ENCODE data around the gene EXOSC10. TPM values are rescaled to one million over a fixed set of nuclear protein-coding genes. Genes with fewer than 3 reads are reported as not detected.
"Not testable (repeated sequence)": the region's sequence is repeated elsewhere in the genome, so short reads cannot be mapped to it uniquely, and the experiment has no call there.

The EXOSC10 gene
- total RNA-seq, 1 experiment from 2014 or later, result 72.0 TPM

- H3K27me3 ChIP-seq (ENCODE audit: low read length); H3K9me2 ChIP-seq (replicated peaks; ENCODE audit: insufficient read depth, low read length); H4K20me1 ChIP-seq (ENCODE audit: insufficient read depth, low read depth, low read length); H3K79me2 ChIP-seq (ENCODE audit: low read length); H2AFZ ChIP-seq (ENCODE audit: low read length); H3K9me3 ChIP-seq (ENCODE audit: low read length); H3K36me3 ChIP-seq (ENCODE audit: insufficient read depth, low read length); H3K9ac ChIP-seq (ENCODE audit: low read length); DNase-seq; H3K4me3 ChIP-seq (ENCODE audit: low read length); H3K4me2 ChIP-seq (ENCODE audit: low read depth, low read length, poor library complexity, severe bottlenecking); H3K27ac ChIP-seq (ENCODE audit: low read length): not testable (repeated sequence)
- H3K4me1 ChIP-seq (ENCODE audit: low read length), result peaks cover 23% of the 10 kb centered on the region
Observed at GRCh38 chr1:11051121-11051520, 48.5 kb downstream of the EXOSC10 start.

DNA sequence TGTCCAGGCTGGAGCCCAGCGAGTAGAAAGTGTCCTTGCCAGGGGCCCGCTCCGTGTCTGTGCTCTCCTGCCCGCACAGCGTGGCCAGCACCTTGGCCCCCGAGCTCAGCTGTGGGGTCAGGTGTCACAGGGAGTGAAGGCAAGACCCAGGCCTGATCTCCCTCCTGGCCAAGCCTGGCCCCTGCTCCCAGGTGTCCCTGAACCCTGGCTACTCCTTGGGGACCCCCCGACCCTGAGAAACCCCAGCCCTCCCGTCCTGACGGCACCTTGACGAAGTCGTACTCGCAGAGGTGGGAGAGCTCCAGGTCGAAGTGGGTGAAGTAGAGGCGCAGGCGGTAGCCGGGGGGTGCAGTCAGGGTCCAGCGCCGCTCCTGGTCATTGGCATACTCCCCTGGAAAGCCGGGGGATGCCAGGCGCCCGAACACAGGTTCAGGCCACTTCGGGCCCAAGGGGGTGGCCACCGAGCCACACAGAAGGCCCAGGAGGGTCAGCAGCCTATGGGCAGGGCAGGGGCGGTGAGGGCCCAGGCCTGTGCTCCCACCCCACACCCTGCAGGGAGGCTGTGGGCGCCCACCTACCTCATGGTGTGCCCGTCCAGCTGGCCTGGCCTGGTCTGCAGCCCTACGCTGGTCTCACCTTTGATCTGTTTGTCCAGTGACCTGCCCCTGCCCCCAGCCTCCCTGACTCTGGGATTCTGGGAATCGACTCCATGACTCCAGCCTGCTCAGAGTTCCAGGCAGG lies 52.9 kb downstream of the EXOSC10 start, which contains the start of gene MASP2:
TSS of gene MASP2 (minus strand) at position 615 of the 741 bp plus-strand sequence. CDS start at position 583, 32 bp downstream.
- no peak within 1 kb of the TSS for H2AFZ ChIP-seq (ENCODE audit: low read length)
- no peaks in the 10 kb centered on the region for H3K9me2 ChIP-seq (replicated peaks; ENCODE audit: insufficient read depth, low read length)
- no peaks in the 10 kb centered on the region for H3K79me2 ChIP-seq (ENCODE audit: low read length)
- H3K9me3 ChIP-seq (ENCODE audit: low read length), result no peaks in the 10 kb centered on the region
- no peak within 1 kb of the TSS for H3K4me3 ChIP-seq (ENCODE audit: low read length)
- H3K9ac ChIP-seq (ENCODE audit: low read length), result no peak within 1 kb of the TSS
- H3K27ac ChIP-seq (ENCODE audit: low read length), result no peak within 1 kb of the TSS
- no peaks in the 10 kb centered on the region; the same call in 1 of the 2 replicates for H3K4me1 ChIP-seq (ENCODE audit: low read length)
- H3K27me3 ChIP-seq (ENCODE audit: low read length), result no peaks in the 10 kb centered on the region
- H3K36me3 ChIP-seq (ENCODE audit: insufficient read depth, low read length), result no peaks in the 10 kb centered on the region
- H3K4me2 ChIP-seq (ENCODE audit: low read depth, low read length, poor library complexity, severe bottlenecking), result no peak within 1 kb of the TSS
- DNase-seq, result no peak
- H4K20me1 ChIP-seq (ENCODE audit: insufficient read depth, low read depth, low read length), result no peaks in the 10 kb centered on the region

GRCh38 chr1:11046270-11046566 lies 53.5 kb downstream of the EXOSC10 start:
- H2AFZ ChIP-seq (ENCODE audit: low read length), result no peak overlapping the region
- H4K20me1 ChIP-seq (ENCODE audit: insufficient read depth, low read depth, low read length), result no peaks in the 10 kb centered on the region
- no peak overlapping the region for H3K27ac ChIP-seq (ENCODE audit: low read length)
- H3K9ac ChIP-seq (ENCODE audit: low read length), result no peak overlapping the region
- H3K9me3 ChIP-seq (ENCODE audit: low read length), result no peaks in the 10 kb centered on the region
- no peaks in the 10 kb centered on the region for H3K27me3 ChIP-seq (ENCODE audit: low read length)
- no peak overlapping the region for H3K4me3 ChIP-seq (ENCODE audit: low read length)
- no peaks in the 10 kb centered on the region for H3K9me2 ChIP-seq (replicated peaks; ENCODE audit: insufficient read depth, low read length)
- H3K36me3 ChIP-seq (ENCODE audit: insufficient read depth, low read length), result no peaks in the 10 kb centered on the region
- H3K79me2 ChIP-seq (ENCODE audit: low read length), result no peaks in the 10 kb centered on the region
- H3K4me1 ChIP-seq (ENCODE audit: low read length), result no peaks in the 10 kb centered on the region
- no peak overlapping the region for H3K4me2 ChIP-seq (ENCODE audit: low read depth, low read length, poor library complexity, severe bottlenecking)
- no peak for DNase-seq

- no peaks in the 10 kb centered on the region for H3K79me2 ChIP-seq (ENCODE audit: low read length)
Observed at GRCh38 chr1:11045428-11046269, 54.0 kb downstream of the EXOSC10 start.

DNA sequence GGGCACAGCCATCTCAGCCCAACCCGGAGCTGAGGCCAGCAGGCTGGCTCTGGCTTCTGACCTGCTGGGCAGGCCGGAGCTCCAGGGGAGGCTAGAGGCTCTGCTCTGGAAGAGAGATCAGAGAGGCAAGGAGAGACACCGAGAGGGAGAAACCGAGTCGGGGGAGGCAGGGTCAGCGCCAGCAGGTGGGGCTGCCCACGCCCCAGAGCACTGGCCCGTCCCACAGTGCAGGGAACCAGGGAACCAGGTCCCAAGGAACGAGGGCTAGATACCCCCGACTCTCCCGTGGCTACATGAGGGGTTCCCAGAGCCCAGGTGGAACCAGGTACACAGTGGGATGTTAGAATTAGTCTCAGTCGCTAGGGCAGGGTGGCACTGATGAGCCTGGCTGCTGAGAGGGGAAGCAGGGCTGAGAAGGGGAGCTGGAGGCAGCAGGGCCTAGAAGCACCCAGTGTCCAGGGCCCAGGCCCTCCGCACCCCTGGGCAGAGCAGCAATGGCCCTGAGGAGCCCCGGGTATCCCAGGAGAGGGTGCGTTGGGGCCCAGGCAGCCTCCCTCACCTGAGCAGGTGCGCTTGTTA lies 54.7 kb downstream of the EXOSC10 start:
- no peak for DNase-seq
- H3K4me1 ChIP-seq (ENCODE audit: low read length), result no peaks in the 10 kb centered on the region
- no peak overlapping the region for H3K4me2 ChIP-seq (ENCODE audit: low read depth, low read length, poor library complexity, severe bottlenecking)
- no peak overlapping the region for H2AFZ ChIP-seq (ENCODE audit: low read length)
- no peak overlapping the region for H3K27ac ChIP-seq (ENCODE audit: low read length)
- no peaks in the 10 kb centered on the region for H3K9me2 ChIP-seq (replicated peaks; ENCODE audit: insufficient read depth, low read length)
- H3K79me2 ChIP-seq (ENCODE audit: low read length), result no peaks in the 10 kb centered on the region
- no peaks in the 10 kb centered on the region for H3K27me3 ChIP-seq (ENCODE audit: low read length)
- no peaks in the 10 kb centered on the region for H3K36me3 ChIP-seq (ENCODE audit: insufficient read depth, low read length)
- H3K4me3 ChIP-seq (ENCODE audit: low read length), result no peak overlapping the region
- H3K9ac ChIP-seq (ENCODE audit: low read length), result no peak overlapping the region
- H3K9me3 ChIP-seq (ENCODE audit: low read length), result no peaks in the 10 kb centered on the region
- no peaks in the 10 kb centered on the region for H4K20me1 ChIP-seq (ENCODE audit: insufficient read depth, low read depth, low read length)

More at GRCh38 chr1:11045428-11046269, 54.0 kb downstream of the EXOSC10 start:
- Histone ChIP-seq H3K27me3 (ENCODE audit: low read length) (no peaks in the 10 kb centered on the region), H4K20me1 (ENCODE audit: insufficient read depth, low read depth, low read length) (no peaks in the 10 kb centered on the region), H3K4me3 (ENCODE audit: low read length) (no peak overlapping the region), H3K9ac (ENCODE audit: low read length) (no peak overlapping the region), H3K4me1 (ENCODE audit: low read length) (no peaks in the 10 kb centered on the region), H3K9me2 (replicated peaks; ENCODE audit: insufficient read depth, low read length) (no peaks in the 10 kb centered on the region), H2AFZ (ENCODE audit: low read length) (no peak overlapping the region), H3K9me3 (ENCODE audit: low read length) (no peaks in the 10 kb centered on the region), H3K27ac (ENCODE audit: low read length) (no peak overlapping the region), H3K36me3 (ENCODE audit: insufficient read depth, low read length) (no peaks in the 10 kb centered on the region), H3K4me2 (ENCODE audit: low read depth, low read length, poor library complexity, severe bottlenecking) (no peak overlapping the region)
- peak; percentile 44 for DNase-seq

- Histone ChIP-seq H3K27me3 (ENCODE audit: low read length) (no peaks in the 10 kb centered on the region), H3K4me2 (ENCODE audit: low read depth, low read length, poor library complexity, severe bottlenecking) (no peak overlapping the region), H3K36me3 (ENCODE audit: insufficient read depth, low read length) (no peaks in the 10 kb centered on the region), H4K20me1 (ENCODE audit: insufficient read depth, low read depth, low read length) (no peaks in the 10 kb centered on the region), H3K9me2 (replicated peaks; ENCODE audit: insufficient read depth, low read length) (no peaks in the 10 kb centered on the region), H3K79me2 (ENCODE audit: low read length) (no peaks in the 10 kb centered on the region), H3K9ac (ENCODE audit: low read length) (no peak overlapping the region), H3K4me1 (ENCODE audit: low read length) (no peaks in the 10 kb centered on the region), H3K27ac (ENCODE audit: low read length) (no peak overlapping the region), H2AFZ (ENCODE audit: low read length) (no peak overlapping the region), H3K9me3 (ENCODE audit: low read length) (no peaks in the 10 kb centered on the region), H3K4me3 (ENCODE audit: low read length) (no peak overlapping the region)
- DNase-seq, result no peak
Observed at GRCh38 chr1:11044086-11044848, 55.4 kb downstream of the EXOSC10 start.

- no peak overlapping the region for H2AFZ ChIP-seq (ENCODE audit: low read length)
- no peak overlapping the region for H3K4me2 ChIP-seq (ENCODE audit: low read depth, low read length, poor library complexity, severe bottlenecking)
- no peaks in the 10 kb centered on the region for H3K9me2 ChIP-seq (replicated peaks; ENCODE audit: insufficient read depth, low read length)
Observed at GRCh38 chr1:11042995-11043874, 56.4 kb downstream of the EXOSC10 start.

More at GRCh38 chr1:11042995-11043874, 56.4 kb downstream of the EXOSC10 start:
- Histone ChIP-seq H3K79me2 (ENCODE audit: low read length) (no peaks in the 10 kb centered on the region), H4K20me1 (ENCODE audit: insufficient read depth, low read depth, low read length) (no peaks in the 10 kb centered on the region), H3K4me3 (ENCODE audit: low read length) (no peak overlapping the region), H3K4me1 (ENCODE audit: low read length) (no peaks in the 10 kb centered on the region), H3K27ac (ENCODE audit: low read length) (no peak overlapping the region), H3K36me3 (ENCODE audit: insufficient read depth, low read length) (no peaks in the 10 kb centered on the region), H3K27me3 (ENCODE audit: low read length) (no peaks in the 10 kb centered on the region), H3K9me3 (ENCODE audit: low read length) (no peaks in the 10 kb centered on the region), H3K9ac (ENCODE audit: low read length) (no peak overlapping the region)
- DNase-seq, result no peak

Measured in Karpas-422 (cell line).